Bone marrow (tissue), 2 donors: ENCODE measurements around the gene L3HYPDH.
A peak's percentile ranks its signal among the peaks of the same experiment; 100 is the strongest.

Source experiments
- DNase-seq, 2 donors: peaks; one replicate each; lab custom pipeline; 2025; lab: John Stamatoyannopoulos, UW

L3HYPDH gene

DNA sequence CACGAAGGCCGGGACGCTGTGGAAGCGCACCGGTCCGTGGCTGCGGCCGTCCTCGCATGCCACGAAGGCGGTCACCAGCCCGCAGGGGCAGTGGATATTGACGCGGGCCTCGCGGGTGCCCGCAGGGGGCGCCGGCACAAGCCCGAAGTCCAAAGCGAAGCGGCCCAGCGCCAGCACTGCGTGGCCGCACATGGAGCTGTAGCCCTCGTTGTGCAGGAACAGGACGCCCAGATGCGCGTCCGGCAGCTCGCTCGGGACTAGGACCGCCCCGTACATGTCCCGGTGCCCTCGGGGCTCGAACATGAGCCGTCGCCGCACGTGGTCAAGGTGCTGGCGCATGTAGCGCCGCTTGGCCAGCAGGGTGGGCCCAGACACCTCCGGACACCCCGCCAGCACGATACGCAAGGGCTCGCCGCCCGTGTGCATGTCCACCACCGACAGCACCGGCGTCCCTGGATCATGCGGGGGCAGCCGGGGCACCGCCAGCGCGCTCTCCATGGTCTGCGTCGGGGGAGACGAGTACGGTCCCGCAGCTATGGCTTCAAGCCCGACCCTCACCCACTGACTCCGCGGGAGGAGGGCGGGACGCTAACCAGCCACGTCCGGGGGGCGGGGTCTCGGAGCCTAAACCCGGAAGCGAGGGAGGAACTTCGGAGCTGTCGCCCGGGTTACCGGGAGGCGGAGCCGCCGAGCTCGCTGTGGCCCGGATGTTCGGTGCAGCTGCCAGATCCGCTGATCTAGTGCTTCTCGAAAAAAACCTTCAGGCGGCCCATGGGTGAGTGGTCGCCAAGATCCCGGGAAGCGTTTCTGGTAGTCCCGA lies at the start of gene L3HYPDH, which contains the start of gene JKAMP:
Gene L3HYPDH, minus strand, starts transcription at position 590 of the 820 bp plus-strand sequence. Its CDS starts 92 bp downstream, at position 498.
Gene JKAMP, plus strand, starts transcription at position 699 of the 820 bp plus-strand sequence. Its CDS starts 73 bp downstream, at position 772.
- DNase-seq: peak; percentile 90 to 93

DNA sequence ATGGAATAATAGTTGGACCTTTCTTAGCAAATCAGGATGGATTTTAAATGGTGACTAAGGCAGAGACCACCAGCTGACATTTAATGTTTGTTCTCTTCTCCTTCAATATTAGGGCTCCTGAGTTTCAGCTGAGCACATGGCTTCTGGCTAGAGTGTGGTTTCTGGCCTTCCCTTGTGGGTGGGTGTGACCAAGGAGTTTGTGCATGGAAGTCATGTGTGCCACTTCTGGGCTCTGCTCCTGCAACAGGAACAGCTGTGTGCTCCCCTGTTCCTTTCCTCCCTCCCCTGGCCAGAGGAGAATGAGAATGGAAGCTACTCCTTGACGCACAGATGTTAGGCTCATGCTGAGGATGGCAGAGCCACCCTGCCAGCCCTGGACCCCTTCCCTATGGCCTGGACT lies 48.2 kb upstream of the L3HYPDH start:
- no peak for DNase-seq

DNA sequence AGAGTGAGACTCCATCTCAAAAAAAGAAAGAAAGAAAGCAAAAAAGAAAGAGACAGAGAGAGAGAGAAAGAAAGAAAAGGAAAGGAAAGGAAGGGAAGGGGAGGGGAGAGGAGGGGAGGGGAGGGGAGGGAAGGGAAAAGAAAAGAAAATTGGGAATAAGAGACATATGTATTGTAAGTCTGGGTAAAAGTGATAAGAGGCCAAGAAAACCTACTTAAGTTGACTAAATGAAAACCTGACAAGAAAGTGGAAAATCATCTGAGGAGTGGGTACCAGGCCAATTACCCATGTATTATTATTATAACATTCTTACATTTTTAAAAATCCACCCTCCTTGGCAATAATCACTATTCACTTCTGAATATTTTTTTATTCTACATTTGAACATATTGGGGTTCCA lies 46.1 kb upstream of the L3HYPDH start:
- no peak for DNase-seq

DNA sequence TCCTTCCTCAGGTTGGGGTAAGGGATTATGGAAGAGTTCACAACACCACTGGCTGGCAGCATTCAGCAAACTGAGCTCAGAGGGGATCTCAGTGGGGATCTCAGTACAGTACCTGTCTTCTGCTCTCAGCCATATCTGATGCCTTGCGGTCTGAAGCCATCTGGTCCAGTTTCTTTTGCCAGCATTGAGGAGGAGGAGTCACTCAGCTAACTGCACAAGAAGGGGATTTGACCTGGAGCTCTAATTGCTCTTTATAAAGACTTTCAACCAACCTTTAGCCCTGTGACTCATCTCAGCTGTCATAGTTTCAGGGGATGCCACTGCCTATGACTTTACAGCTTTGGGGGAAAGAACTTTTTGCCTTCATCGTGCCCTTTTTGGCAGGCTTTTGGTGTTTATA lies 45.0 kb upstream of the L3HYPDH start:
- no peak for DNase-seq

DNA sequence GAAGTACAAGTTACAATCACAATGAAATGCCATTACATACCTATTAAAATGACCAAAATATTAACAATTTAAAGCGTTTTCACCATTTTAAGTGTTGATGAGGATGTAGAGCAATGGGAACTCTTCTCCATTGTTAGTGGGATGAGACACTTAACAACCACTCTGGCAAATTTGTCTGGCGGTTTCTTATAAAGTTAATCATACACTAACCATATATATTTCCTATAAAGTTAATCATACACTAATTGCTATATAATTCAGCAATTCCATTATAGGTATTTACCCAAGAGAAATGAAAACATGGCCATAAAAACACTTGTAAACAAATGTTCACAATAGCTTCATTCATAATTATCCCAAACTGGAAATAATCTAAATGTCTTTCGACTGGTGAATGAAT lies 36.0 kb upstream of the L3HYPDH start:
- DNase-seq: no peak

DNA sequence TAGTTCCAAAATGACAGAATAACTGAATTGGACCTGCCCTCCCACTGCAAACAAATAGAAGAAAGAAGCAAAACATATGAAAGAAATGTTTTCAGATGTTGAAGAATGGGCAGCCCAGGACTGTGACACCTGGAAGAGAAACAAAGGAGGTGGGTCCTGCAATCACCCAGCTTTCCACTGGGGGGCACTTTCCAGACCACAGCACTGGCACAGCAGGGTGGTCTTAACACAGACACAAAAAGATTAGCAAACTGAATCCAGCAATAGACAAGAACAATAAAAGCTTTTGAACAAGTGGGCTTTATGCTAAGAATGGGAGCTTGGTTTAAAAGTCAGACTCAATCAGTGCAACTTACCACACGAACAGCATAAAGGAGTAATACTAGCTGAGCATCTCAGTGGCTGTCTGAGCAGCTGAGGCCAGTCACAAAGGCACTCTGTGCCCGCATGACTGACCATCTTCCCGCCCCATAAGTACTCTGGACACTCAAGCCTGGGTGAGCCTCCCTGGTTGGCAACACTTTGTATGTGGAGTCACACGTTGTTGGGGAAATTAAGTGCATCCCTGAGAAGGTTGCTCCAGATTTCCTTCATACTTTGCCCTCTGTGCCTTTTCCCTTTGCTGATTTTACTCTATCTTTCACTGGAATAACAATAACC lies 27.8 kb upstream of the L3HYPDH start:
- DNase-seq: no peak

DNA sequence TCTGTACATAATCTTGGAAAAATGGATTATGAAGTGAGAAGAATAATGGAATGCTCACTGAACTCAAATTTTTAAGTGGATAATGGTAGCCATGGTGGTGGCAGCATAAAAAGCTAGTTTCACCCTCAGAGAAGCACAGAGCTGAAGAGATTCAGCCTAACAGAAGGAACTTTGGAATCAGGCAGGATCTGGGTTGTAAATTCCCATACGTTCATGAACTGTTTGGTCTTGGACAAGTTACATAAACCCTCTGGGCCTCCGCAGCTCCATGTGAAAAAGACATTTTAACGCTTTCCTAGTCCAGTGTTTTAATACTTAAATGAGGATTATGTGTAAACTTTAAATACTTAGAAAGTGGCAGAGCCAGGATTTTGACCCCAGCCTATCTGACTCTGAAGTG lies 26.8 kb upstream of the L3HYPDH start:
- no peak for DNase-seq

DNA sequence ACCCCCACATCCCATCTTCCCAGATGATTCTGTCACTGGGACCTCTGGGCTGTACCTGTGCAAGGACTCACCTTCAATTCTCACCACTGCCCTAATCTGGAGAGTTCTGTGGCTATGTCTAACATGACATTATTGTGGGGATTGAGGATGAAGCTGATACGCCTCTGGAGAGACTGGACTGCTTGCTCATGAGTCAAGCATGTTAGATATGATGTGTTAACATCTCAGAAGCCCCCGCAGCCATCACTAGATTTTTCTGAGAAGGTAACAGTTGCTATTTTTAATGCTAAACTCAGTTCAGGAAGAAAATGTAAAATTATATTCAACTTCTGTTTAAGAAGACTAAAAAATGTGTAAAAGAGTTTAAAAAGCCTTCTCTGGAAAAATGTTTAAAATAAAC lies 25.8 kb upstream of the L3HYPDH start:
- DNase-seq: no peak

DNA sequence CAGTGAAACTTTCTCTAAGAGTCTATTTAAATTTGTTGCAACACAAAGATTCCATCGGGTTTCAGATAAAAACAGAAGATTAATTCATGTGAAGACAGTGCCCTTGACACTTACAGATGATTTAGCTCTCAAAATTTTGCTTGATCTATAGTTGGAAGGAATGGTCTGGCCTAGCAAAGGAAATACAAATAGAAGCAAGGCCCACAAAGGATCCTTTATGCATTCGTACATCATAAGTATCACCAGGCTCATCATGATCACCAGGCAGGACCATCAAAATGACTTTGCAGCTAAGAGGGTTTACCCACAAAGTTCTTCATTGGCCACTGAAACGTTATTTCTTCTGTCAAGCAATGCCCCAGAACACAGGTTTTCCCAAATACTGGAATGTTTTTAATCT lies 24.9 kb upstream of the L3HYPDH start:
- DNase-seq: no peak

DNA sequence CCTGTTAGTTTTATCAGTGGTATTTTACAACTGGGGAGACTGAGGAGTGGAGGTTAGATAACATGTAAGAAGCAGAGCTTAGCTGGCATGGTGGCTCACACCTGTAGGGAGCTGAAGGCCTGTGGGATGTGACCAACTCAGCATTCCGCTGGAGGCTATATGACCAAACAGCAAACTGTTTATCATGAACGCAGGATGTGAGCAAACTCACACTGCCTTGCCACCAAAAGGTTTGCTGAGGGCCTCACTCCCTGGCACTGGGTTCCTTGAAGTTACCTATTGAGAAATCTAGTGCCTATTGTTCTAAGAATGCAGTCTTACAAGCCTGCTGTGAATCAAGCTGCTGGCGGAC lies 23.5 kb upstream of the L3HYPDH start:
- DNase-seq: no peak

DNA sequence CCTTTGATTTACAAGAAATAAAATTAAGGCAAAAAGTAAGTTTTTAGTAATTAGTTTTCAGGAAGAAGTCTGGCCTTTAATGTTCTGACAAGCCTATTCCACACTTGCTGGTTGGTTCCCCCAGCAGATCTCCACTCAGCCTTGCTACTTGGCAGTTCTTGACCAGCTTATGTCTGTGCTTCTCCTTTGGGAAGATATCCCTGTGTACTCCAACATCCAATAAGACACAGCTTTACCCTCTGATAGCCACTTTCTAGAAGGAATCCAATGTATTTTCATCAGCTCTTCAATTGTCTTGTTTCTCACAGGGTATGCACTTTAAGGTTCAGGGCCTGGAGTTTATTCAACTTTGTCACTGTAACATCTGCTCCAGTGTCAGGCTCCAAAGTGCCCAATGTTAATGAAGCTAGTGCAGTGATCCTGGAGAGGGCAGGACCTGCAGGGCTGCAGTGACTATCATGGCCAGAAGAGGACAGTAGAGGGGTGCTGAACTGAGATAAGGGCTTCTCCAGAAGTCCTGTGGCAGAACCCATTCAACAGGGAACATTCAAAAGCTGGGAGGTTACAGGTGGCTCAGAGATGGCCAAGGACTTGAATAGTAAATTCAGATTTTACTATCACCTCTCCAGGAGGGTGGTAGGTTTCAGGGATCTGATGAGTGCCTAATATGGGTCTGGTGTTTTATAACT lies 23.0 kb upstream of the L3HYPDH start:
- peak in 1 of 2 donors; percentile 50 for DNase-seq

DNA sequence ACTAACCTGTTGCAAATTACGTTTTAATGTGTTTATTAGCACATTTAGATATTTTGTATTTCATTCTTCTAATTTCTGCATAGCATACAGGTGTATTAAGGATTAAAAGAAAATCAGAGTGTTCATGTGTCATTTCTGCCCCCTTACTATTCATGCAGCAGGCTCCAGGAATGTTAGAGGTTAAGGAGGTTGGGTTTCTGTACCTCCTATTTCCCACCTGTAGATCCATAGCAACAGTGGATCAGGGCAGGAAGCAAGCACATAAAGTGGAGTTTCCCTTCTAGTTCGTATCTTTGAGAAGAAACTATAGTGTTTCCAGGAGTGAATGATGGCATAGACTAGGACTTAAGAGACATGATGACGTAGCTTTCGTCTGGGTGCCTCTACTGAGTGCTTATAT lies 19.0 kb upstream of the L3HYPDH start:
- no peak for DNase-seq

DNA sequence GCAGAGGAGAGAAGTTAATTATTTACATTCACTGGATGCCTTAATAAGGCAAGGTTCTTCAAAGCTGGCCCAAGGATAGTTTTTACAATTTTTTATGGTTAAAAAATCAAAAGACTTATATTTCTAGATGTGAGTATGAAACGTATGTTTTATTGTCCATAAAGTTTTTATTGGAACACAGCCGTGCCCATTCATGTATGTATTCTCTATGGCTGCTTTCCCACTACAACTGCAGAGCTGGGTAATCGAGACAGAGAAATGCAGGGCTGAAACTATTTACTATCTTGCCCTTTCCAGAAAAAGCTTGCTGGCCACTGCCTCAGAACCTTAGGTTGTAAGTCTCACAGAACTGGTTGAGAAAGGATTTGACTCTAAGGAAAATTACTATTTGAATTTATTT lies 16.5 kb upstream of the L3HYPDH start:
- DNase-seq: no peak

DNA sequence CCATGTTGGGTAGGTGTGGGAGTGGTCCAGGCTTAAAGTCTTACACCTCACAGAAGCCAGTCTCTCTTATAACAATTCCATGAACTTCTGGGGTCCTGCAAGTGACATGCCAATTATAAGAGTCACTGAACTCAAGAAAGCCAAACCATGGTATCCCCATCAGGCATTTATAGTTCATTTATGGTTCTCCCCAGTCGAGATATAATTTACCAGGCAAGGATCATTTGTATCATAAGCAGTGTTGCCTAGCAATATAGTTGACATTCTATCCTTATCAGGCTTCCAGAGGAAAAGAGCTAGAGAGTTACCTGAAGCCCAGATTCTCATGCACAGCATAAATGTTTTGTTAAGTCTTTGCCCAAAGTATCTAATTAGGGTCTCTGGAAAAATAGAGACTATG lies 8.2 kb upstream of the L3HYPDH start:
- DNase-seq: no peak

DNA sequence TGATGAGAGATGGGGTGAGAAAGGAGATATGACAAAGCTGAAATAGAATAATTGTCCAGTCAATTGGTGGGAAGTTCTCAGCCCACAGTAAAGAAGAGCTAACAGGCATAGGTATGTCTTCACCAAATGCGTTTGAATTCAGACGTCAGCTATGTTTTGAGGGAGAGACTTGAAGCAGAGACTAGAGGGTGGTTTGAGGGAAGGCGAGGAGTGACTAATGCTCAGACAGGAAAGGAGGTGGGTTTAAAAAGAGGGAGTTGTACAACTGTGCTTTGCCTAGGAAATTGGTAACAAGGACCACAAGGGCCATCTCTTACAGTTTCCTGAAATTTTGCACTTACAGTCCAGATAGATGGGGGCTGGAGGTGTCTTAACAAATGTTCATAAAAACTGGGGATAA lies 6.5 kb upstream of the L3HYPDH start:
- DNase-seq: no peak

DNA sequence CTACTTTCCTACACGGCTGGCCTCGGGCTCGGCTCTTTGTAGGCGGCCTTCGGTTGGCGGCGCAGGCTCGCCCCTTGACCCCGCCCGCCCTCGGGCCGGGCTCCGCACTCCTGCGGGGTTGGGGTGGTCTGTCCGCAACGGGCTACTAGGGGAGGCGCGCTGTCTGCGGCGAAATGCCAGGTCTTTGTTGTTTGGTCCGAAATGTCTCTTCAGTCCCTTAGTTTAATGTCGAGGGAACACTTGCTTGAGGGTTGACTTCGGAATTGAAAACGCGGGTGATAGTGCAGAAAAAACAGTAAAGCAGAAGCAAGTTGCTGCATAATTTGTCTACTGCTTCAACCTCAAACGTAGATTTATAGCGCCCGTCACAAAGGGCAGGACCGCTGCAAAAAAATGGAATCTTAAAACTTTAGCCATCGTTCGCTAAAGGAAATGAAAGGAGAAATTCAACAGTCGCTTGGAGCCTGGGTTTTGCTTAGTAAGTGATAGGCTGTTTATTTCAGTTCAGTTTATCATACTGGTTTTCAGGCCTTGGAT lies 499 bp upstream of the L3HYPDH start:
- no peak for DNase-seq

DNA sequence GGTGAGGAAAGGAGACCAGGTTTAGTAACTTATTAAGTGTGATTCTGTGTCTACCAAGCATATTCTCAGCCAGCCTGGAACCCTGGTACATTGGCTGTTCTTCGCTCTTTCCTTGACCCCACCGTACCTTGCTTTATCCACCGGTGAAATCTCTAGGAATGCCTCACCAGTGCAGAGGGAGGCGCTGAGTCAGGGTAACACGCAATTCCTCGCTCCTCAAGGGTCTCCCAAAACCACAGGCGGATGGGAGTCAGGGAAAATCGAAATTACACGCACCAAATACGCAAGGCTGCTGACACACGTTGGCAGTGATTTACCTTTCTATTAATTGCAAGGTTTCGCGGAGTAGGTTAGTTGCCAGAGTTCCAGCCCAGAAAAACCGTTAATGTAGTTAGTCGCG lies 845 bp downstream of the L3HYPDH start:
- DNase-seq: no peak

DNA sequence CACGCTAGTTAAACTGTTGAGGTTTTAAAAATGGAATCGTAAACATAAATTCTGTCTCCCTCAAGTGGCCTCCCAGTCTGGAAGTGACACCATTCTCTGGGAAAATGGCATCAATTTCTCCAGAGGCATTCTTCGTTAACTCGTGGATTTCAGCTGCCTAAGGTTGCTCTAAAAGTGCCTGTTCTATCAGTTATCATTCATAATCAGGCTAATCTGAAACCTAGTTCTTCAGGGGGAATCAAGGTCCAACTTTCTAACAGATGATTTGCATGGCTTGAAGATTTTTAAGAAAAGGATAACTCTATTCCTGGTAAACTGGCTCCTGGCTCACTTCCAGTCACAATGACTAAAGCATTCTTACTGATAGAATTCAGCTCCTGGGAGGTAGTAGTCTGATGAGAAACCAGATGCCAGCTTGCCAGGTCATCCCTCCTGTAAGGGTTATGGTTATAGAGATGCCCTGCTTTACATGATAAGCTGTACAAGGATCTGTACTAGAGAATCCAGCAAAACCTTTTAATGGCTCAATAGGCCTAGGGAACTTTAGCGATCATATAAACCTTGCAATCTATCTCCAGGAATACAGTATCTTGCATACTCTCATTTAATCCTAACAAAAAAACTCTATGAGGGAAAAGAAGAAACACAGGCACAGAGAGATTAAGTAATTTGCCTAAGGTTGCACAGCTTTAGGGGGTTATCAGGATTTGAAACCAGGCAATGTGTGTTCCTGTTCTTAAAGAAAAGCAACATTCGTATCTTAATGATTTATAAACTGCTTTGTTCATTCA lies 1.5 kb downstream of the L3HYPDH start:
- no peak for DNase-seq

DNA sequence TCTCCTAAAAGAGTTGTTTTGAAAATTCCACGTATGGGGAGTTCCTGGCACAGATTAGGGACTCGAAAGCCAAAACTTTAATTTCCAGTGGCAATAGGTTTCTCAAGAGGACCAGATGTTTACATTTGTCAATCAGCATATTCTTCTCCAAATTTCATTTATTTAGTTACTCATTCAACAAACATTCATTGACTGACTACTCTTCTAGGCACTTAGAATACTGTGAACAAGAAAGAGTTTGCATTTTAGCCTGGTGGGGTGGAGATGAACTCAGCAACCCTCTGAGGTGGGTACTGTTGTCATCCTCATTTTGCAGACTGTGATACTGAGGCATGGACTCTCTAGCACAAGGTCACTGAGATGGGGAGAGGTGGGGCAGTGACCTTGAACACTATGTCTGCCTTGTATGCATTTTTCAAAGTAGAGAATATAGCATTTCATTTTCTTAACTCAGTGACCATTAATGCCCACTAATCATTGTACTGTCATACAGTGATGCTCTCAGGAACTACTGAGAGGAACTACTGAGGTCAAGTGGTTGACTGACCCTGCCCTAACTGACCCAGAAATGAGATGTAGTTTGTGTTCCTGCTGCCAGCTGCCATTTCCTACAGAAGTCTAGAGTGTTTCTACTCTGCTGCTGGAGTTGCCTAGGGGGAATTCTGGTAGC lies 2.2 kb downstream of the L3HYPDH start:
- no peak for DNase-seq

DNA sequence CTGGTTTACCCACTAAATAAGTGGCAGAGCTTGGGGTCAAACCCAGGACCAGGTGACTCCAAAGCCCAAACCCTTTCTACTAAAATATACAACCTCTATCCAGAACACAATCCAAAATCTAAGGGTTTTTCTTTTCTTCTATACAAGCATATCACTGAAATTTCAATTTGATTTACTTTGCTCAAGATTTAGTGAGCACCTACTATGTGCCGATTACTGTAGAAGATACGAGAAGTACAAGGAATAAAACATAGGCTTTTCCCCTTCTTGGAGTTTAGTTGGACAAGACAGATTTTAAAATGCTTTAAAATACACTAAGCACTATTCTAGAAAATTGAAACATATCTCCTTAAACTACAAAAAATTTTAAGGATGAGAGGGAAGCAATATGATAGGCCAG lies 2.8 kb downstream of the L3HYPDH start:
- no peak for DNase-seq

DNA sequence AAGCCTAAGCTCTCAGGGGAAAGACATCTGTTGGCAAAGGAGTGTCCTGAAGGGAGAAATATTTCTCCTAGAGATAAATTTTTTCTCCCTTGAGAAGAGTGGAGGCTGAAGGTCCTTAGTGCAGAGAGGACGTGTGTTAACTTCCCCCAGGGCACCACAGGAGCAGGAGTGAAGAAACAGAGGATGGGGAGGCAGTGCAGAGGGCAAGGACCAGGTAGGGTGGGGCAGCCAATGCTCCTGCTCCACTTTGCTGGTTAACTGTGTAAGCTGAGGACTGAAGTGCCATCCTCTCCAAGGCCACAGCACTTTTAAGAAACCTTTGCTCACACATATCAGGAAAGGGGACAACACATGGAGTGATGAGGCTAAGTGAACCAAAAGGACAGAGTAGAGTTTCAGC lies 4.0 kb downstream of the L3HYPDH start:
- DNase-seq: no peak
